Measurements from ENCODE around the gene LAMC1.

DNA sequence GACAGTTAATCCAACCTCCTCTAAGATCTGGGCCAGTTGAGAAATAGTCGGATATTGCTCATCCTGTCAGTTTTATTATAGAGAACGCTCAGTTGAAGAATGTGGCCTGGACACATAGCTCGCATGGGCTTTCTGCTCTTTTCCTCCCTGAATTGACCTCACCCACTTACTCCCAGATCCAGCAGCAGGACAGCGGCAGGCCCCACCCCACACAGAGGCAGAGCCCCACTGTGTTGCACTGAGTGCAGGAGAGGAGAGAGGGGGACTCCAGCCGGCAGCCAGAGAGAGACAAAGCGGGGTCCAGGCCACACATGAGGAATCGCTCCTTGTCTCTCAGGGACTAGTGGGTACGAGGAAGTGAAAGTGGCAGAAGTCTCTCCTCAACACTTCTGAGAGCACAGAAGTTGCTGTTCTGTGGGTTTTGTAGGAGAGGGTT, 78.6 kb downstream of the LAMC1 start:
- TF ChIP-seq, protein P1, sequence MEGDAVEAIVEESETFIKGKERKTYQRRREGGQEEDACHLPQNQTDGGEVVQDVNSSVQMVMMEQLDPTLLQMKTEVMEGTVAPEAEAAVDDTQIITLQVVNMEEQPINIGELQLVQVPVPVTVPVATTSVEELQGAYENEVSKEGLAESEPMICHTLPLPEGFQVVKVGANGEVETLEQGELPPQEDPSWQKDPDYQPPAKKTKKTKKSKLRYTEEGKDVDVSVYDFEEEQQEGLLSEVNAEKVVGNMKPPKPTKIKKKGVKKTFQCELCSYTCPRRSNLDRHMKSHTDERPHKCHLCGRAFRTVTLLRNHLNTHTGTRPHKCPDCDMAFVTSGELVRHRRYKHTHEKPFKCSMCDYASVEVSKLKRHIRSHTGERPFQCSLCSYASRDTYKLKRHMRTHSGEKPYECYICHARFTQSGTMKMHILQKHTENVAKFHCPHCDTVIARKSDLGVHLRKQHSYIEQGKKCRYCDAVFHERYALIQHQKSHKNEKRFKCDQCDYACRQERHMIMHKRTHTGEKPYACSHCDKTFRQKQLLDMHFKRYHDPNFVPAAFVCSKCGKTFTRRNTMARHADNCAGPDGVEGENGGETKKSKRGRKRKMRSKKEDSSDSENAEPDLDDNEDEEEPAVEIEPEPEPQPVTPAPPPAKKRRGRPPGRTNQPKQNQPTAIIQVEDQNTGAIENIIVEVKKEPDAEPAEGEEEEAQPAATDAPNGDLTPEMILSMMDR (conservative IDR thresholded peaks at IDR 0.05; ENCODE audit: low read depth in 2 of 2): no peak
- TF ChIP-seq ZNF114 (CRISPR knock-in tag; IDR thresholded peaks at IDR 0.05) (no peak), POLR2AphosphoS5 (IDR thresholded peaks at IDR 0.05; ENCODE audit: low read depth) (no peak), EZH2 (IDR thresholded peaks at IDR 0.05; ENCODE audit: low read depth, unreplicated experiment) (no peak), EZH2phosphoT487 (IDR thresholded peaks at IDR 0.05; ENCODE audit: unreplicated experiment) (no peak), JUNB (IDR thresholded peaks at IDR 0.05; ENCODE audit: unreplicated experiment) (no peak), ZNF331 (CRISPR knock-in tag; IDR thresholded peaks at IDR 0.05; ENCODE audit: low read depth) (no peak), NANOG (IDR thresholded peaks at IDR 0.05; ENCODE audit: borderline replicate concordance) (no peak), CREB1 (CRISPR knock-in tag; IDR thresholded peaks at IDR 0.05; ENCODE audit: low read depth) (no peak)
- TF ChIP-seq, protein P2, sequence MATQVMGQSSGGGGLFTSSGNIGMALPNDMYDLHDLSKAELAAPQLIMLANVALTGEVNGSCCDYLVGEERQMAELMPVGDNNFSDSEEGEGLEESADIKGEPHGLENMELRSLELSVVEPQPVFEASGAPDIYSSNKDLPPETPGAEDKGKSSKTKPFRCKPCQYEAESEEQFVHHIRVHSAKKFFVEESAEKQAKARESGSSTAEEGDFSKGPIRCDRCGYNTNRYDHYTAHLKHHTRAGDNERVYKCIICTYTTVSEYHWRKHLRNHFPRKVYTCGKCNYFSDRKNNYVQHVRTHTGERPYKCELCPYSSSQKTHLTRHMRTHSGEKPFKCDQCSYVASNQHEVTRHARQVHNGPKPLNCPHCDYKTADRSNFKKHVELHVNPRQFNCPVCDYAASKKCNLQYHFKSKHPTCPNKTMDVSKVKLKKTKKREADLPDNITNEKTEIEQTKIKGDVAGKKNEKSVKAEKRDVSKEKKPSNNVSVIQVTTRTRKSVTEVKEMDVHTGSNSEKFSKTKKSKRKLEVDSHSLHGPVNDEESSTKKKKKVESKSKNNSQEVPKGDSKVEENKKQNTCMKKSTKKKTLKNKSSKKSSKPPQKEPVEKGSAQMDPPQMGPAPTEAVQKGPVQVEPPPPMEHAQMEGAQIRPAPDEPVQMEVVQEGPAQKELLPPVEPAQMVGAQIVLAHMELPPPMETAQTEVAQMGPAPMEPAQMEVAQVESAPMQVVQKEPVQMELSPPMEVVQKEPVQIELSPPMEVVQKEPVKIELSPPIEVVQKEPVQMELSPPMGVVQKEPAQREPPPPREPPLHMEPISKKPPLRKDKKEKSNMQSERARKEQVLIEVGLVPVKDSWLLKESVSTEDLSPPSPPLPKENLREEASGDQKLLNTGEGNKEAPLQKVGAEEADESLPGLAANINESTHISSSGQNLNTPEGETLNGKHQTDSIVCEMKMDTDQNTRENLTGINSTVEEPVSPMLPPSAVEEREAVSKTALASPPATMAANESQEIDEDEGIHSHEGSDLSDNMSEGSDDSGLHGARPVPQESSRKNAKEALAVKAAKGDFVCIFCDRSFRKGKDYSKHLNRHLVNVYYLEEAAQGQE (IDR thresholded peaks at IDR 0.05; ENCODE audit: unreplicated experiment): no peak
- TF ChIP-seq, protein P3, sequence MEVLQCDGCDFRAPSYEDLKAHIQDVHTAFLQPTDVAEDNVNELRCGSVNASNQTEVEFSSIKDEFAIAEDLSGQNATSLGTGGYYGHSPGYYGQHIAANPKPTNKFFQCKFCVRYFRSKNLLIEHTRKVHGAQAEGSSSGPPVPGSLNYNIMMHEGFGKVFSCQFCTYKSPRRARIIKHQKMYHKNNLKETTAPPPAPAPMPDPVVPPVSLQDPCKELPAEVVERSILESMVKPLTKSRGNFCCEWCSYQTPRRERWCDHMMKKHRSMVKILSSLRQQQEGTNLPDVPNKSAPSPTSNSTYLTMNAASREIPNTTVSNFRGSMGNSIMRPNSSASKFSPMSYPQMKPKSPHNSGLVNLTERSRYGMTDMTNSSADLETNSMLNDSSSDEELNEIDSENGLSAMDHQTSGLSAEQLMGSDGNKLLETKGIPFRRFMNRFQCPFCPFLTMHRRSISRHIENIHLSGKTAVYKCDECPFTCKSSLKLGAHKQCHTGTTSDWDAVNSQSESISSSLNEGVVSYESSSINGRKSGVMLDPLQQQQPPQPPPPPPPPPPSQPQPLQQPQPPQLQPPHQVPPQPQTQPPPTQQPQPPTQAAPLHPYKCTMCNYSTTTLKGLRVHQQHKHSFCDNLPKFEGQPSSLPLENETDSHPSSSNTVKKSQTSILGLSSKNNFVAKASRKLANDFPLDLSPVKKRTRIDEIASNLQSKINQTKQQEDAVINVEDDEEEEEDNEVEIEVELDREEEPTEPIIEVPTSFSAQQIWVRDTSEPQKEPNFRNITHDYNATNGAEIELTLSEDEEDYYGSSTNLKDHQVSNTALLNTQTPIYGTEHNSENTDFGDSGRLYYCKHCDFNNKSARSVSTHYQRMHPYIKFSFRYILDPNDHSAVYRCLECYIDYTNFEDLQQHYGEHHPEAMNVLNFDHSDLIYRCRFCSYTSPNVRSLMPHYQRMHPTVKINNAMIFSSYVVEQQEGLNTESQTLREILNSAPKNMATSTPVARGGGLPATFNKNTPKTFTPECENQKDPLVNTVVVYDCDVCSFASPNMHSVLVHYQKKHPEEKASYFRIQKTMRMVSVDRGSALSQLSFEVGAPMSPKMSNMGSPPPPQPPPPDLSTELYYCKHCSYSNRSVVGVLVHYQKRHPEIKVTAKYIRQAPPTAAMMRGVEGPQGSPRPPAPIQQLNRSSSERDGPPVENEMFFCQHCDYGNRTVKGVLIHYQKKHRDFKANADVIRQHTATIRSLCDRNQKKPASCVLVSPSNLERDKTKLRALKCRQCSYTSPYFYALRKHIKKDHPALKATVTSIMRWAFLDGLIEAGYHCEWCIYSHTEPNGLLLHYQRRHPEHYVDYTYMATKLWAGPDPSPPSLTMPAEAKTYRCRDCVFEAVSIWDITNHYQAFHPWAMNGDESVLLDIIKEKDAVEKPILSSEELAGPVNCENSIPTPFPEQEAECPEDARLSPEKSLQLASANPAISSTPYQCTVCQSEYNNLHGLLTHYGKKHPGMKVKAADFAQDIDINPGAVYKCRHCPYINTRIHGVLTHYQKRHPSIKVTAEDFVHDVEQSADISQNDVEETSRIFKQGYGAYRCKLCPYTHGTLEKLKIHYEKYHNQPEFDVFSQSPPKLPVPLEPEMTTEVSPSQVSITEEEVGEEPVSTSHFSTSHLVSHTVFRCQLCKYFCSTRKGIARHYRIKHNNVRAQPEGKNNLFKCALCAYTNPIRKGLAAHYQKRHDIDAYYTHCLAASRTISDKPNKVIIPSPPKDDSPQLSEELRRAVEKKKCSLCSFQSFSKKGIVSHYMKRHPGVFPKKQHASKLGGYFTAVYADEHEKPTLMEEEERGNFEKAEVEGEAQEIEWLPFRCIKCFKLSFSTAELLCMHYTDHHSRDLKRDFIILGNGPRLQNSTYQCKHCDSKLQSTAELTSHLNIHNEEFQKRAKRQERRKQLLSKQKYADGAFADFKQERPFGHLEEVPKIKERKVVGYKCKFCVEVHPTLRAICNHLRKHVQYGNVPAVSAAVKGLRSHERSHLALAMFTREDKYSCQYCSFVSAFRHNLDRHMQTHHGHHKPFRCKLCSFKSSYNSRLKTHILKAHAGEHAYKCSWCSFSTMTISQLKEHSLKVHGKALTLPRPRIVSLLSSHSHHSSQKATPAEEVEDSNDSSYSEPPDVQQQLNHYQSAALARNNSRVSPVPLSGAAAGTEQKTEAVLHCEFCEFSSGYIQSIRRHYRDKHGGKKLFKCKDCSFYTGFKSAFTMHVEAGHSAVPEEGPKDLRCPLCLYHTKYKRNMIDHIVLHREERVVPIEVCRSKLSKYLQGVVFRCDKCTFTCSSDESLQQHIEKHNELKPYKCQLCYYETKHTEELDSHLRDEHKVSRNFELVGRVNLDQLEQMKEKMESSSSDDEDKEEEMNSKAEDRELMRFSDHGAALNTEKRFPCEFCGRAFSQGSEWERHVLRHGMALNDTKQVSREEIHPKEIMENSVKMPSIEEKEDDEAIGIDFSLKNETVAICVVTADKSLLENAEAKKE (CRISPR knock-in tag; IDR thresholded peaks at IDR 0.05): no peak
- TF ChIP-seq, protein P4, sequence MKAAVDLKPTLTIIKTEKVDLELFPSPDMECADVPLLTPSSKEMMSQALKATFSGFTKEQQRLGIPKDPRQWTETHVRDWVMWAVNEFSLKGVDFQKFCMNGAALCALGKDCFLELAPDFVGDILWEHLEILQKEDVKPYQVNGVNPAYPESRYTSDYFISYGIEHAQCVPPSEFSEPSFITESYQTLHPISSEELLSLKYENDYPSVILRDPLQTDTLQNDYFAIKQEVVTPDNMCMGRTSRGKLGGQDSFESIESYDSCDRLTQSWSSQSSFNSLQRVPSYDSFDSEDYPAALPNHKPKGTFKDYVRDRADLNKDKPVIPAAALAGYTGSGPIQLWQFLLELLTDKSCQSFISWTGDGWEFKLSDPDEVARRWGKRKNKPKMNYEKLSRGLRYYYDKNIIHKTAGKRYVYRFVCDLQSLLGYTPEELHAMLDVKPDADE (IDR thresholded peaks at IDR 0.05): no peak

Data from GM23338 (cell line).